NOMO-1 treated with dmso at 0.1 percent for 144 hours (cell line): Measurements from ENCODE around the gene PLEKHF1.

Source experiments
- DNase-seq: peaks from one replicate; lab custom pipeline; 2025; ENCODE audit not compliant: unreplicated experiment; lab: John Stamatoyannopoulos, UW

The PLEKHF1 gene

DNA sequence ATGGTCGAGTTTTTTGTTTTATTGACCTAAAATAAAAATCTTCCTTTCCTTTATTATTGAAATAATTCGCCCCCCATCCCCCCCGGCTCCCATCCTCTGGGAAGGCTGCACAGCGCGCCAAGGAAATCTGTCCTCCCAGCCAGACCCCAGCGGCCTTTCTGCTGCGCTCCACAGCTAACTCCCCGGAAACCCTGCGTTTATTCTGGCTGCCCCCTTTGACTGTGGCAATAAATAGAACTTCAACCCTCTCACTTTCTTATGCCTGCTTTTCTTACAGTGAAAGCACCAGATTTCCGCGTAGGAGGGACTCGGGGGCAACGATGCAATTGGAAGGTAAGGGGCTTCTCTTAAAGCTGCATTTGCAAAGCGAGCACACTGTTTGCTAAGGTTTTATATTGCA lies 59.5 kb downstream of the PLEKHF1 start:
- no peak for DNase-seq
